Large intestine (tissue), 3 donors: Measurements from ENCODE around the gene FSTL4. TPM values are rescaled to one million over a fixed set of nuclear protein-coding genes. Genes with fewer than 3 reads are reported as not detected.
"Not testable (repeated sequence)": the region's sequence is repeated elsewhere in the genome, so short reads cannot be mapped to it uniquely, and the experiment has no call there.

Experiments
- DNase-seq, 2 donors: peaks; one replicate each; pipeline versions ENCODE4 v3.0.0 to v3.0.0-alpha.2; 2013
- H3K27ac ChIP-seq: one replicate; pipeline ENCODE4 v1.5.1; 2013; ENCODE audit warnings: low read length
- H3K27me3 ChIP-seq: 2 replicates; pipeline ENCODE4 v1.6.1; 2013; ENCODE audit warnings: low read length; ENCODE audit not compliant: control insufficient read depth, insufficient read depth
- H3K36me3 ChIP-seq: 2 replicates; pipeline ENCODE4 v1.6.1; 2013; ENCODE audit warnings: low read length; ENCODE audit not compliant: control insufficient read depth, insufficient read depth
- H3K4me1 ChIP-seq: one replicate; pipeline ENCODE4 v1.6.1; 2013; ENCODE audit warnings: low read length; ENCODE audit not compliant: control insufficient read depth, insufficient read depth
- H3K4me3 ChIP-seq: one replicate; pipeline ENCODE4 v1.5.1; 2013; ENCODE audit warnings: low read length
- H3K9me3 ChIP-seq: one replicate; pipeline ENCODE4 v1.6.1; 2013; ENCODE audit warnings: mild to moderate bottlenecking, low read depth, low read length, moderate library complexity; ENCODE audit not compliant: control insufficient read depth
- WGBS: methylation state at CpG from one replicate; pipeline ENCODE4 v1.1.5; 2013; ENCODE audit warnings: low lambda C conversion rate; ENCODE audit not compliant: insufficient coverage; 5-methylcytosine and 5-hydroxymethylcytosine counted together
- polyA plus RNA-seq: library from polyadenylated mRNA; unstranded; fragments of 120-200 nt; gene quantifications from one replicate; pipeline ENCODE4 v1.2.1, GENCODE V29; 2013

The FSTL4 gene
- polyA plus RNA-seq, 1 donor, result 1.4 TPM

- Histone ChIP-seq H3K36me3 (no peaks in the 10 kb centered on the region), H3K4me1 (no peaks in the 10 kb centered on the region), H3K27me3 (peaks cover 9% of the 10 kb centered on the region), H3K4me3 (no peak overlapping the region), H3K9me3 (no peaks in the 10 kb centered on the region), H3K27ac (no peak overlapping the region)
- DNase-seq, result no peak
- no CpG with 5 or more reads among the region's 3 CpGs for WGBS
These were observed 412.1 kb downstream of the FSTL4 start for GRCh38 chr5:133200256-133200655.

GRCh38 chr5:133199417-133200178 is 412.7 kb downstream of the FSTL4 start:
- peaks cover 9% of the 10 kb centered on the region for H3K27me3 ChIP-seq
- H3K4me3 ChIP-seq, result no peak overlapping the region
- DNase-seq, result no peak
- H3K4me1 ChIP-seq, result no peaks in the 10 kb centered on the region
- H3K27ac ChIP-seq, result no peak overlapping the region
- H3K36me3 ChIP-seq, result no peaks in the 10 kb centered on the region
- WGBS, result 86% methylated on average over 3 of the region's 18 CpGs
- H3K9me3 ChIP-seq, result no peaks in the 10 kb centered on the region

GRCh38 chr5:133198511-133198910 is 413.8 kb downstream of the FSTL4 start:
- 100% methylated on average over 2 of the region's 12 CpGs for WGBS
- no peak overlapping the region for H3K4me3 ChIP-seq
- H3K9me3 ChIP-seq, result no peaks in the 10 kb centered on the region
- H3K36me3 ChIP-seq, result no peaks in the 10 kb centered on the region
- H3K27ac ChIP-seq, result no peak overlapping the region
- H3K4me1 ChIP-seq, result no peaks in the 10 kb centered on the region
- H3K27me3 ChIP-seq, result peaks cover 9% of the 10 kb centered on the region
- DNase-seq, result no peak

- DNase-seq, result no peak
- H3K4me1 ChIP-seq, result no peaks in the 10 kb centered on the region
- WGBS, result 60% methylated on average over 1 of the region's 4 CpGs
- H3K9me3 ChIP-seq, result no peaks in the 10 kb centered on the region
- no peaks in the 10 kb centered on the region for H3K36me3 ChIP-seq
- H3K27me3 ChIP-seq, result peaks cover 9% of the 10 kb centered on the region
- no peak overlapping the region for H3K4me3 ChIP-seq
- no peak overlapping the region for H3K27ac ChIP-seq
These were observed 415.8 kb downstream of the FSTL4 start for GRCh38 chr5:133196441-133197085.

GRCh38 chr5:133195250-133195649 is 417.1 kb downstream of the FSTL4 start:
- Histone ChIP-seq H3K4me1 (no peaks in the 10 kb centered on the region), H3K27ac (no peak overlapping the region), H3K4me3 (no peak overlapping the region), H3K36me3 (no peaks in the 10 kb centered on the region), H3K9me3 (no peaks in the 10 kb centered on the region), H3K27me3 (peaks cover 5% of the 10 kb centered on the region)
- DNase-seq, result no peak
- WGBS, result no CpG with 5 or more reads among the region's 5 CpGs

- WGBS, result 100% methylated on average over 1 of the region's 8 CpGs
- no peaks in the 10 kb centered on the region for H3K36me3 ChIP-seq
- no peaks in the 10 kb centered on the region for H3K4me1 ChIP-seq
- DNase-seq, result no peak
- no peaks in the 10 kb centered on the region for H3K9me3 ChIP-seq
- H3K27me3 ChIP-seq, result no peaks in the 10 kb centered on the region
- H3K4me3 ChIP-seq, result no peak overlapping the region
- H3K27ac ChIP-seq, result no peak overlapping the region
These were observed 418.5 kb downstream of the FSTL4 start for GRCh38 chr5:133193794-133194193.

GRCh38 chr5:133192716-133193115 is 419.6 kb downstream of the FSTL4 start:
- Histone ChIP-seq H3K27me3 (no peaks in the 10 kb centered on the region), H3K36me3 (no peaks in the 10 kb centered on the region), H3K27ac (no peak overlapping the region), H3K9me3 (no peaks in the 10 kb centered on the region), H3K4me1 (no peaks in the 10 kb centered on the region), H3K4me3 (no peak overlapping the region)
- no peak for DNase-seq
- 90% methylated on average over 2 of the region's 8 CpGs for WGBS

- H3K4me1 ChIP-seq, result no peaks in the 10 kb centered on the region
- 60% methylated on average over 1 of the region's 4 CpGs for WGBS
- no peaks in the 10 kb centered on the region for H3K9me3 ChIP-seq
- no peaks in the 10 kb centered on the region for H3K36me3 ChIP-seq
- H3K27me3 ChIP-seq, result no peaks in the 10 kb centered on the region
- H3K4me3 ChIP-seq, result no peak overlapping the region
- no peak overlapping the region for H3K27ac ChIP-seq
- DNase-seq, result no peak
These were observed 422.5 kb downstream of the FSTL4 start for GRCh38 chr5:133189881-133190280.

- no peak overlapping the region for H3K4me3 ChIP-seq
- no peaks in the 10 kb centered on the region for H3K27me3 ChIP-seq
- no peak overlapping the region for H3K27ac ChIP-seq
- no peak for DNase-seq
- H3K9me3 ChIP-seq, result no peaks in the 10 kb centered on the region
- no peaks in the 10 kb centered on the region for H3K36me3 ChIP-seq
- no peaks in the 10 kb centered on the region for H3K4me1 ChIP-seq
These were observed 432.9 kb downstream of the FSTL4 start for GRCh38 chr5:133179405-133179804.

- H3K9me3 ChIP-seq, H3K36me3 ChIP-seq, H3K4me1 ChIP-seq, H3K27me3 ChIP-seq, H3K4me3 ChIP-seq, H3K27ac ChIP-seq, DNase-seq: not testable (repeated sequence)
- WGBS, result no CpG with 5 or more reads among the region's 9 CpGs
These were observed 441.5 kb downstream of the FSTL4 start for GRCh38 chr5:133170756-133171387.
